ENCODE data around the gene MTPN.

The MTPN gene

DNA sequence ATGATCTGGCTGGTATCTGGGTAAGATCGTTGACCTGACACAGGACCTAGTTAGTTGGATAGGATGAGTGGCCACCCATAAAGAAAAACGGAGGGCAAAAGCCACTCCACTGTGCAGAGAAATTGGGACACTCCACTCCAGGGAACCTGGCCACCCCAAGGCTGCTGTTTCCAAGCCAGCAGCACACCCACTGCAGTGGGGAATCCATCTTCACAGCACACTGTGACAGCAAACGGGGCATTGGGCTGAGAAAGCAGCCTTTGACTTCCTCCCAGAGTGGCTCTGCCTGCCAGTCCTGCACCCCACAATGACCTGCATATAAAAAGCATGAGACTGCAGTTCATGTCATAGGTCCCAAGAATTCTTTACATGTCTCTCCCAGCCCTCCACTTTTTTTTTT, 52.9 kb downstream of the MTPN start:
- DNase-seq (ENCODE audit: low read depth): no peak

DNA sequence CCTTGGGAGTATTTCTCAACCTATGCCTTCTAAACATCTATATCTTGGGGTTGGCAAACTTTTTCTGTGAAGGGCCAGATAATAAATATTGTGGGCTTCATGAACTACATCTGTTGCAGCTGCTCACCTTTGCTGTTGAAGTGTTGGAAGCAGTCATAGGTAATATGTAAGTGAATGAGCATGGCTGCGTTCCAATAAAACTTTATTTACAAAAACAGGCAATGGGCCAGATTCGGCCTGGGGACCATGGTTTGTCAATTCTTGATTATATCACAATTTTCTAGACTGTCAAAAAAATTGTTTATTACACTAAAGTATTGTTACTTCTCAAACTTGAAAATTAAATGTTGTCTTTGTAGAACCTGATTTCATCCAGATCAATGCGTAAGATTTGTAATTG, 54.9 kb downstream of the MTPN start:
- DNase-seq (ENCODE audit: low read depth): no peak

DNA sequence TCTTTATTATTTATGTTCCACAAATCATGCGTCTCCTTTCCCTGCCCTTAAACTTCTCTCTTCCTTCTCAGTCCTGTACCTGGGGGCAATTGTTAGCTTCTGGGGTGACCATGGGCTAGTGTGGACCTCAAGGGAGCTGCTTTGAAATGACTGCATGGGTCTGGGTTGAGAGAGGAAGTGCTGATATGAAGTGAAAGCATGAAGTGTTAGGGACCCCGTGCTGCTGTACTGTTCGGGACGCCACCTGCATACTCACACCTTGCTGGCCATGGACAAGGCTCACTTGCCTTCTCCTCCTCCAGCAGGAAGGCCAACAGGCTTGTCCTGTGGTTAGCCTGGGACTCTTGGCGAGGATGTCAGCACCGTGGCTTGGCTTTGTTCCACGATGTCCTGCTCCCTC, 56.7 kb downstream of the MTPN start:
- DNase-seq (ENCODE audit: low read depth): no peak

DNA sequence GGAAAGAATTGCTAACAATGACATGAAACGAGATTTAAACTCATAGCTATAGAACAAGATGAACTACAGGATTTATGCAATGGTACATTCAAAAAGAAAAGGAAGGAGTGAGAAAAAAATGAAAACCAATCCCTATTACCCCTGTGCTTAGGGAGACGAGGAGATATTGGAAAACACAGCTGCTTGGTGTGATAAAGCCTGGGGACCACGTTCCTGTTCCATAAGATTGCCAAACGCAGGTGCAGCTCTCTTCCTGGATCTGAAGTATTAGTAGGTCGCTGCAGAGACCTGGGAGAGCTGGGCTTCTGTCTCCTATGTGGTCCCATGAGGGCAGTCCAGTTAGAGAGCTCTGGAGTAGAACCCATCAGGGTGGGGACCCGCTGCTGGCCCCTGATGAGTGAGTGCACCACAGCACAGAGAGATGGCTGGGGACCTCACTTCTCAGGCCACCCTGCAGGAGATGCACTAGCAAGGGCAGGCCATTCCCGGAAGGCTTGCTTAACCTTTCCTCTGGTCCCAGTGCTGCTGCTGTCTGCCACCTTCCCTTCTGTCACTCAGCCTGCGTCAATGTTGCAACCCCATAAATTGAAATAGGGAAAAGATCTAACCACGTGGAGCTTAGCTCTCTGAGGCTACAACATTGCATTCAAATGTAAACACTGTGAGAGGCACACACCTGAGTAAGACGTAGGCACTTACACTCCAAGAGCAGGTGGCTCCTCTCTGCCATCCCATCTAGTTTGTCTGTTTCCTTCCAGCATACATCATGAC, 57.9 kb downstream of the MTPN start:
- DNase-seq (ENCODE audit: low read depth): no peak

DNA sequence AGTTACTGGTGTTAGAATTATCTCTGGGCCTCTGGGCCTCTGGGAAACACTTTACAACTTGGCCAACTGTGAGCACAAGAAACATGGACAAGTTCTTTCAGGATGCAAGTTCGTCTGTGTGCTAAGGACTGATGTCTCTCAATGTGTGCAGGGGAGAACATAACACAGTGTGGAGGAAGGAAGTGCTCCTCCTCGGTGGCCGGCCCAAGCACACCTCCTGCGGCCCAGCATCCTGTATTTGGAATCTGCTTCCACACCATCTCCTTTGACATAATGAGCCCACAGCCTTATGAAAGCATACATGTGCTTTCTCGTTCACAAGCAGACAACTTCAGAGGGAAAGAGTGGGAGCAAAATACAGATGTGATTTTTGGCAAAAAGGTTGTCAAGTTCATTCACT, 59.0 kb downstream of the MTPN start:
- DNase-seq (ENCODE audit: low read depth): no peak

DNA sequence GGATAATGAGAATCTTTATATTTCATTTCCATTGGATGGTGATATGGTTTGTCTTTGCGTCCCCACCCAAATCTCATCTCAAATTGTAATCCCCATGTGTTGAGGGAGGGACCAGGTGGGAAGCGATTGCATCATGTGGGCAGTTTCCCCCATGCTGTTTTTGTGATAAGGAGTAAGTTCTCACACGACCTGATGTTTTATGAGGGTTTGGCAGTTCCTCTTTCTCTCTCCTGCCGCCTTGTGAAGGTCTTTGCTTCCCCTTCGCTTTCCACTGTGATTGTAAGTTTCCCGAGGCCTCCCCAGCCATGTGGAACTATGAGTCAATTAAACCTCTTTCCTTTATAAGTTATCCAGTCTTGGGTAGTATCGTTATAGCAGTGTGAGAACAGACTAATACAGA, 59.4 kb downstream of the MTPN start:
- no peak for DNase-seq (ENCODE audit: low read depth)

DNA sequence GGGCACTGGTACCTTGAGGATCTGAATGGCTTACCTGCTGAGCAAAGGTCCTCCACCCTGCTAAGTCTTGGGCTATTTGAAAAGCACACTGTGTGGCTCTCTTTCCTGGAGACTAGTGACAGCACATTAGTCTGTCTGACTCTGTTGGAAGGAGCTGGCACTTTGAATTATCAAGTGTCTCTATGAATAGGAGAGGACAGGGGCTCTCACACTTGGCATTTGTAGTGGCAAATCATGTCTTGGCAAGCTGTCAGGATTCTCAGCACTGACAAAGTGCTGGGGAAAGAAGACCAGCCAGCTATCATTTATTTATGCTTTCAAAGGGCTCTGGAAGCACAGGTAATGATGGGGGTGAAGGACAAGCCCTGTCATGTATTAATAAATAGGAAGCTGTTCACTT, 62.8 kb downstream of the MTPN start:
- DNase-seq (ENCODE audit: low read depth): no peak

DNA sequence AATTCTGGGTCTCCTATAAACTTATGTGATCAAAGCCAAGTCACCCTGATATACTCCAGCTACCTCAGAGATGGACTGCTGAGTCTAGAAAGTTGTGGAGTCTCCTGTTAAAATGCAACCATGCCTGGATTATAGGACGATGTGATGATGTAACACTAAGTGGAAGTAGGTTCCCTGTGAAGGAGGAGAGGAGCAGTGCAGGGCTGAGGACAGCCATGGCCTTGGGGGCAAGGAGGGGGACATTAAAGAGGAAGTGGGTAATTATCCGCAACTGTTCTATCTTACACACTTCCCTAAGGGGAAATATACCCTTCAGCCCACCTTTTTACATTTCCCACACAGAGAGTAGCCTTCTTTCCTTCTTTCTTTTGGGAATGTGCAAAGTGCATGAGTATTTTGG, 63.8 kb downstream of the MTPN start:
- DNase-seq (ENCODE audit: low read depth): no peak

DNA sequence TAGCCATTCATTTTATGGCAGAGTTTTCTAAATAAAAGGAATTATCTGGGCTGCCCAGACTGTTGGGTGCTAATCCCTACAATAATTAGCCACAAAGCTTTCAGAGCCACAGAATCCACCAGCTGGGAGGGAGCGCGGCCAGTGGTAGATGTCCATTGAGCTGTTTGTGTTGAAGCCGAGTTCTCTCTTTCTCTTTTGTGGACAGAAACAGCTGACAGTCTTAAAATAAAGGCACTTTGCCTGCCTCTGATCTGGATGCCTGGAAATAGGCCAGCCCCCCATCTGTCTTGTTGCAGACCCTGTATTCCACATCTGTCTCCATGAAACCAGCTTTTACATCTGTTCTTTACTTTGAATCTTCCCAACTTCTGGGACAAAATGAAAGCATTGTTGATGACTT, 66.1 kb downstream of the MTPN start:
- DNase-seq (ENCODE audit: low read depth): no peak

DNA sequence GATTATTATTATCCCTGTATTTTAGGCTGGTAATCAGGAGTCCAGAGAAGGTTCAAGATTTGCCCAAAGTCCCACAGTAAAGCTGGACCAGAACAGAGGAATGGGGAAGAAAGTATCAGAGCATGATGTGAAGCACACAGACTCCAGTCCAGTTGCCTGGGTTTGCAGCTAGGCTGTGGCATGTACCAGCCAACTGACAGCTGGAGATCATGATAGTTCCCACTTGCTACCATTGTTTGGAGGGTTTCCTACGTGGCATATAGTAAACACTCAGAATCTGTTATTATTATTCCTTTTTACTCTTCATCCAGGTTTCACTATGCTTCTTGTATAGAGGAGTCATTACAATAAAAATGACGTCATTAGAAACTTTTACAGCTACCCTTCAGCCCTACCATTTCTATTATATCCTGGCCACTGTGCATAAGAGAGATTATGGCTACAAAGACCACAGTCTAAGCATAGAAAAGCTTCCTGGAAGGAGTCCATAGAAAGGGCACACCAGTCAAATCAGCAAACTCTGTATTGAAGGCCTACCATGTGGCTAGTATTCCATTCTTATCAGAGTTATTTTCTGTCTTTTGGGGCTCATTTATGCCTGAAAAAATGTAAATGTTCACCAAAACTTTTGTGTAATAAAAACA, 66.6 kb downstream of the MTPN start:
- no peak for DNase-seq (ENCODE audit: low read depth)

DNA sequence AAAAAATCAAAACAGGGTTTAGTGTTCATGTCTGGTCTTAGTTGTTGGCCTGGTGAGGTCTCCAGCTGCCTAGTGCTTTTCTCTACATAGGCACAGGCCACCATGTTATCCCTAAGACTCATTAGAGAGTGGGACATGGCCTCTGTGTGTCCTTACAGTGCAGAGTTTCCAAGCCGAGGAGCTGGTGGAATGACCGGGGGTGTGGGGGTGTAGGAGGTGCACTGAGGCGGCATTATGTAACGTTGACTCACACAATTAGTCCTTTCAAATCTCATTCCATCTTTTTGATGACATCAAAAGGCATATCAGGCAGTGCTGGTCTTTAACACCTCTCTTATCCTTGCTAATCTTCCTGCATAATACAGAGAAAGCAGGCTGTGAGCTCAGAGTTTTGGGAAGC, 71.3 kb downstream of the MTPN start:
- no peak for DNase-seq (ENCODE audit: low read depth)

DNA sequence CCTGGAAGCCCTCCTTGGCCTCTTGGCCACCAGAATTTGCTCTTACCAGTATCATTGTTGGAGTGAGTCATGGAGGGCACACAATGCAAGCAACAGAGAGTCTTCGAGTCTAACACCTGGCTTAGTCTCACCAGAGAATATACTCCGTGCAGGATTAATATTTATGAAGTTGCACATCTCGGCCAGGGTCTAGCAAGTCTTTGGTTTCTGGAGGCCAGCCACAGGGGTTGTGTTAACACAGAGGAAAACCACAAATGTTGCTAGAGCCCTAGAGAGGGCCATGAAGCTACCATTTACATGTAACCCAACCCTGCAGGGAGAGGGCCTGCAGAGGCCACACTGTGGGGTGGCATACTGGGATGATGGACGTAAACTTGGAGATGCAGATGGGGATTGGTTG, 71.8 kb downstream of the MTPN start:
- DNase-seq (ENCODE audit: low read depth): no peak

DNA sequence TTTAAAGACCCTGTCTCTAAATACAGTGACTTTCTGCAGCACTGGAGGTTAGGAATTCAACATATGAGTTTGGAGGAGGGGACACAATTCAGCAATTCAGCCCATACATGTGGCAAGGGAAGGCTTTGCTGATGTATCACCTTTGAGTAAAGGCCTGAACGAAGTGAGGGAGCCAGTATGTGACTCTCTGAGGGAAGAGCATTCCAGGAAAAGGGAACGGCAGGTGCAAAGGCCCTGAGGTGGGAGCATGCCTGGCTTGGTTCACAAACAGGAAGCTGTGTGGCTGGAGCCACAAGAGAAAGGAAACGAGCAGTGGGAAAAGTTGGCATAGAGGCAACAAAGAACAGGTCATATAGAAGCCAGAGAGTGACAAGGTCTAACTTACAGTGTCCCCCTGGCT, 72.9 kb downstream of the MTPN start:
- no peak for DNase-seq (ENCODE audit: low read depth)

DNA sequence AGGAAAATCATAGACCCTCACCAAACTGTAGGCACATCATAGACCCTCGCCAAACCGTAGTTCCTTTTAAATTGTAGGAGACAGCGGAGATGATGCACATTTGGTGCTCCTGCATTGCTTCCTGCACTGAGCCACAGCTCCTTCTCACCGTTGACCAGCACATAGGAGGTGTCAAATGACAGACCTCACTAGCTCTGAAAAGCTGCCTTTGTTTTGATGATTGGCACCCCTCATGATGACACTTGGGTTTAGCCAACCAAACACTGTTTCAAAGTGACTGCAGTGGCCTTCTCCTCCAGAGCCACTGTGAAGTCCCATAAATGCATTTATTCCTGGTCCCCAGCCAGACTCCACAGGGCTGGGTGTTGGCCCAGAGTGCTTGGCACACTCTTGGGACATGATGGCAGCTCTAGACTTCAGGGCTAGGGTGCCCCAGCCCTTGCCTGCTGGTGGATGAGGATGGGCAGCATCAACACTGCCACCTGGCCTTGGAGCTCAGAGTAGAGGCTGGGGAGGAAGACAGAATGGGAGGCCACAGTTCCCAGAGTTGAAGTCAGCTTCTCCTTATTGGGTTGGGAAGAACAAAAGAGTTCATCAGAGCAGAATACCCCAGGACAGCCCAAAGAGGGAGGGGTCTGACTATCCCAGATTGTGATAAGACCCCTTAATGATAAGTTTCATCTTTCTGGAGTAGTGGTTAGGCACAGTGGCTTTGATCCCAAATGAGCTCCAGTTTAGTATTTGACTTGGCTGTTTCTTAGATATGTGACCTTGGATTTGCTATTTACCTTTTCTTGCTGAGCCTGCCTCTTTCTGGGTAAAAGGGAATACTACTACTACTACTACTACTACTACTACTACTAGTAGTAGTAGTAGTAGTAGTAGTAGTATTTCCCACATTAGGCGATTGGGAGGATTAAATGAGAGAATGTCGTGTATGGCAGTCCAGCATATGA, 75.3 kb downstream of the MTPN start:
- no peak for DNase-seq (ENCODE audit: low read depth)

DNA sequence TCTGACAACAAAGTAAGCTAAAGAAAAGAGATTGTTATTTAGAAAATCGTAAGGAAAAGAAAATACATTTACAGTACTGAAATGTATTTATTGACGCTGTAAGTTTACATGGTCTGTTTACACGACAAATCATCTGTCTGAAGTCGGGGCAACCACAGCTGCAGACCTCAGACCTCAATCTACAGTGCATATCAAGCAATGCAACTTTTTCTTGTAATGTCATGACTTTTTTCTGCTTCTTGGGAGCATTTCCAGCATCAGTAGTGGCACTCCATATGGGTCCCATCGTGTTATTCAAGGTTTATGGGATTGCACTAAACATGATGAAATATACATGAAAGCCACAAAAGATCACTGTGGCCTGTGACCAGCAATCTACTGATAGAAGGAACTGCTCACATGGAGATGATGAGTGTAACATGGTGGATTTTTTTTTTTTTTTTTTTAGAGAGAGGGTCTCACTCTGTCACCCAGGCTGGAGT, 77.1 kb downstream of the MTPN start:
- no peak for DNase-seq (ENCODE audit: low read depth)

DNA sequence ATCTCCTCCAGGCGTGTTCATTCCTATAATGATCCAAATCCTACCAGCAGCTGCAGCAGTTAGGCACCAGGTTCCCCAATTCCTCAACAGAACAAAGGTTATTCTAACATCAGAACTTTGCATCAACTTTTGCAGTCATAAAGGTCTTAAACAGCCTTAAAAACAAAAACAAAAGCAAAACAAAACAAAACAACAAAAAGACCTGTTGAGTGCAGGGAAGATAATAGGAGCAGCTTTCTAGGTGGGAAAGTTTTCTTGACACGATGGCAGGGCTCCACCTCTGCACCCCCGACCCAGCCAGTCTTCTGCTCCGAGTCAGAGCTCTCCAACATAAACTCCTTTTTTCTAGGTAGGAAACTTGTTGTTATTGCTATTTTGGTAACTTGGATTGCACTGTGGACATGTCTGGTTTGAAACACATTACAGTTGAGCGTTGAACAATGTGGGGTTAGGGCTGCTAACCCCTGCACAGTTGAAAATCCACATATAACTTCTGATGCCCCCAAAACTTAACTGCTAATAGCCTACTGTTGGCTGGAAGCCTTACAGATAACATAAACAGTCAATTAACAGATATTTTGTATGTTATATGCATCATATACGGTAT, 77.6 kb downstream of the MTPN start:
- DNase-seq (ENCODE audit: low read depth): no peak

DNA sequence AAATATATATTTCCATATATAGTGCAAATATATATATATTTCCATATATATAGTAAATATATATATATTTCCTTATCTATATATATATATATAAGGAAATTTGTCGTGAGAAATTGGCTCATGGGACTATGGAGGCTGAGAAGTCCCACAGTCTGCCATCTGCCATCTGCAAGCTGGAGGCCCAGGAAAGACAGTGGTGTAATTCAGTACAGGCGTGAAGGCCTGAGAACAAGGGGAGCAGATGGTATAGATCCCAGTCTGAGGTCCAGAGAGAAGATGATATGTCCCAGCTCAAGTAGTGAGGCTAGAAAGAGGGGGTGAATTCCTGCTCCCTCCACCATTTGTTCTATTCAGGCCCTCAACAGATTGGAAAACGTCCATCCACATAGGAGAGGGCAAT, 78.9 kb downstream of the MTPN start:
- DNase-seq (ENCODE audit: low read depth): no peak

DNA sequence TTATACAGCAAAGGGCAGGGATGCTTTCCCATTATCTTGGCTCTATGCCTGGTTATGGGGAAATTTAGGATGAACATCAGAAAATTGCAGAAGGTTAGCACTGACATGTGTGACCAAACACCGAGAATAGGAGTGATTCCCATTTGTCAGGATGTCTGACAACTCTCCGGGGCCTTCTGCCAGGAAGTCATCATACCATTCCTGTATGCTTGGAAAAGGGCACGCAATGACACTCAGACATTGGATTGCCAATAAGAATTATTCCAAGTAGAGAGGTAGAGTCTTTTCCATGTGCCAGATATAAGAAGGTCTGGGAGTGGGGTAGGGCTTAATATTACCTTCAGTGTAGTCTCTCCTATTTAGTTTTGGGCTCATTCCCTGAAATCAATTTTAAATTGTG, 82.3 kb downstream of the MTPN start:
- DNase-seq (ENCODE audit: low read depth): no peak

DNA sequence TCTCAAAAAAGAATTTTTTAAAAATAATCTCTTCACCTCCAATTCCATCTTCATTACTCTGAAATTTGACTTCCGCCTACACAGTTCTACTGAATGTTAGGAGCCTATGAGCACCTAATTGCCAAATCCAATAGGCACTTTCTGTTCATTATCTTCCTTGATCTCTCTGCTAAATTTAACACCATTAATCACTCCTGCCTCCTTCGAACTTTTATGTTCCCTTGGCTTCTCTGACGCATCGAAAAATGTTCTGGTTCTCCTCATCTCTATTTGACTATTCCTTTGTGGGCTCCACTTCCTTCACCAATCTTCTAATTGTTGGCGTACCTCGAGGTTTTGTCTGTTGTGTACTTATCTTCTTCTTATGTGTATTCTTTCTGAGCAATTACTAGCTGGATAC, 87.3 kb downstream of the MTPN start:
- DNase-seq (ENCODE audit: low read depth): no peak

DNA sequence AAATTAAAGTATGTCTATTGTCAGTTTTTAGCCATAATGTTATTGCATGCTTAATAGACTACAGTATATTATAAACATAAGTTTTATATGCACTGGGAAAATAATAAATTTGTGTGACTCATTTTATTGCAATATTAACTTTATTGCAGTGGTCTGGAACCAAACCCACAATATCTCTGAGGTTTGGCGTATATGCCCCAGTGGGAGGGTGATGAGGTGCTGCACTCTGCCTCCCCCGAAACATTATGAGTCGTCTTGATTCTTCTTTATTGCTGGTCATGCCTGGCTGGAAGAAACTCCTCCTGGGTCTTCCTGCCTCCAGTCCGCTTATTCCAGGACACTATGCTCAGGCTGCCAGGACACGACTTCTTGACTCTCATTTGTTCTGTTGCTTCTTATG, 88.4 kb downstream of the MTPN start:
- no peak for DNase-seq (ENCODE audit: low read depth)

DNA sequence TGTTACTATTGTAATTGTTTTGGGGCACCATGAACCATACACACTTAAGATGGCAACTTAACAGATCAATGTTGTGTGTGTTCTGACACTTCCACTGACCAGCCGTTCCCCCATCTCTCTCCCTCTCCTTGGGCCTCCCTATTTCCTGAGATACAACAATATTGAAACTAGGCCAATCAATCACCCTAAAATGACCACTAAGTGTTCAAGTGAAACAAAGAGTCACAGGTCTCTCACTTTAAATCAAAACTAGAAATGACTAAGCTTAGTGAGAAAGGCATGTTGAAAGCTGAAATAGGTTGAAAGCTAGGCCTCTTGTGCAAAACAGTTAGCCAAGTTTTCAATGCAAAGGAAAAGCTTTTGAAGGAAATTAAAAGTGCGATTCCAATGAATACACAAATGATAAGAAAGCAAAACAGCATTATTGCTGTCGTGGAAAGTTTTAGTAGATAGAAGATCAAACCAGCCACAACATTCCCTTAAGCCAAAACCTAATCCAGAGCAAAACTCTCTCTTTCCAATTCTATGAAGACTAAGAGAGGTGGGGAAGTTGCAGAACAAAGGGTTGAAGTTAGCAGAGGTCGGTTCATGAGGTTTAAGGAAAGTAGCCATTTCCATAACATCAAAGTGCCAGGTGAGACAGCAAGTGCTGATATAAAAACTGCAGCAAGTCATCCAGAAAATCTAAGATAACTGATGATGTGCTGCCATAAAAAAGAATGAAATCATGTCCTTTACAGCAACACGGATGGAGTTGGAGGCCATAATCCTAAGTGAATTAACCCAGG, 90.6 kb downstream of the MTPN start:
- no peak for DNase-seq (ENCODE audit: low read depth)
